ENCODE results near the gene CFLAR. TPM values are rescaled to one million over a fixed set of nuclear protein-coding genes. Genes with fewer than 3 reads are reported as not detected.

The CFLAR gene
- total RNA-seq, 1 experiment from 2014 or later = 13.6 TPM

GRCh38 chr2:201196803-201197202 is 80.8 kb downstream of the CFLAR start:
- Histone ChIP-seq H3K36me3 (no peaks in the 10 kb centered on the region), H3K27ac (no peak overlapping the region), H3K4me1 (no peaks in the 10 kb centered on the region), H3K4me3 (no peak overlapping the region), H3K9me3 (replicated peaks) (no peaks in the 10 kb centered on the region), H3K27me3 (no peaks in the 10 kb centered on the region)
- no peak for DNase-seq

DNA sequence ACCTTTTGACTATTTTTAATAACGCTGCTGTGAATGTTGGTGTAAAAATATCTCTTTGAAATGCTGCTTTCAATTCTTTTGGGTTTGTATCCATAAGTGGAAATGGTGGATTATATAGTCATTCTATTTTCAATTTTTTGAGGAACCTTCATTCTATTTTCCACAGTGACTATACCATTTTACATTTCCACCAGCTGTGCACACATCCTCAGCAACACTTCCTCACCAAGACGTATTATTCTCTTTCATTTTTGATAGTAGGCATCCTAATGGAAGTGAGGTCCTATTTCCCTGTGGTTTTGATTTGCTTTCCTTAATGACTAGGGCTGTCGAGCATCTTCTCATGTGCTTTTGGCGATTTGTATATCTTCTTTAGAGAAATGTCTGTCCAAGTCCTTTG is 81.8 kb downstream of the CFLAR start:
- DNase-seq = no peak
- H3K36me3 ChIP-seq = no peaks in the 10 kb centered on the region
- H3K27me3 ChIP-seq = no peaks in the 10 kb centered on the region
- H3K4me3 ChIP-seq = no peak overlapping the region
- no peaks in the 10 kb centered on the region for H3K9me3 ChIP-seq (replicated peaks)
- no peak overlapping the region for H3K27ac ChIP-seq
- no peaks in the 10 kb centered on the region for H3K4me1 ChIP-seq

GRCh38 chr2:201199847-201200246 is 83.9 kb downstream of the CFLAR start:
- Histone ChIP-seq H3K4me1 (no peaks in the 10 kb centered on the region), H3K9me3 (replicated peaks) (no peaks in the 10 kb centered on the region), H3K27ac (no peak overlapping the region), H3K27me3 (peaks cover 3% of the 10 kb centered on the region; the same call in 1 of the 2 replicates), H3K36me3 (no peaks in the 10 kb centered on the region), H3K4me3 (no peak overlapping the region)
- DNase-seq = no peak

DNA sequence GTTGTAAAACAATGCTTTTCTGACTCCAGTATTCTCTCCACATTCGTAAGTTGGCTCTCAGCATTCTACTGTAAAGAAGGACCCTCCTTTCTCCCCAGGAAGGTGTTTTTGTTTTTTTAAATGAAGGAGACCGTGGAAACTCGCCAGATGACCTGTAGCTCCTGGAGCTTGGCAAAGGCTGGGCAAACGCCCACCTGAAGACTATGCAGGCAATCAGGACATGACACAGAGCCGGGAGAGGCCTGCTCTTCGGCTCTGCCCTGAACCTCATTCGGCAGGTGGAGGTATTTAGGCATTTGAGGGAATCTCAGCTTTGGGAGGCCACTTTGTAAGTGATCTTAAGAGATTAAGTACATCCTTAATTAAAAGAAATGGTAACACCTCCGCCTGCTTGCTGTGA is 84.4 kb downstream of the CFLAR start:
- Histone ChIP-seq H3K27ac (no peak overlapping the region), H3K9me3 (replicated peaks) (no peaks in the 10 kb centered on the region), H3K4me1 (no peaks in the 10 kb centered on the region), H3K4me3 (no peak overlapping the region), H3K27me3 (peaks cover 3% of the 10 kb centered on the region; the same call in 1 of the 2 replicates), H3K36me3 (no peaks in the 10 kb centered on the region)
- no peak for DNase-seq

DNA sequence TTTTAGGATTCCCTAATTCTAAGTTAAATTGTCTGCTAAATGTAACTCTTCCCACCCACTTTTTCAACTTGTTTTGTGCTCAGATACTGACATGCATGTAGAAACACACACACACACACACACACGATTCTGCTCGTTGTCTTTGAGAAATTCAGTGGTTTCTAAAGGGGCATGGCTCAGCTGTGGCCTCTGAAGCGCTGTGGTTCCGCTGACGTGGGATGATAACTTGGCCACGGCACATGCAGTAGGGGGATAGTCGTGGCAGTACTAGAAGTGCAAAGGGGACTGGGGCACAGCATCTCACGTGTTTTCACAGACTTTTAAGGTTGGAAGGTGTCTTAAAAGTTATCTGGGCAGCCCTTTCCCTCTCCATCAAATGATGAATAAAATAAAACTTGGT is 85.4 kb downstream of the CFLAR start:
- no peaks in the 10 kb centered on the region for H3K4me1 ChIP-seq
- no peak for DNase-seq
- peaks cover 3% of the 10 kb centered on the region; the same call in 1 of the 2 replicates for H3K27me3 ChIP-seq
- no peak overlapping the region for H3K27ac ChIP-seq
- H3K36me3 ChIP-seq = no peaks in the 10 kb centered on the region
- H3K4me3 ChIP-seq = no peak overlapping the region
- H3K9me3 ChIP-seq (replicated peaks) = no peaks in the 10 kb centered on the region

DNA sequence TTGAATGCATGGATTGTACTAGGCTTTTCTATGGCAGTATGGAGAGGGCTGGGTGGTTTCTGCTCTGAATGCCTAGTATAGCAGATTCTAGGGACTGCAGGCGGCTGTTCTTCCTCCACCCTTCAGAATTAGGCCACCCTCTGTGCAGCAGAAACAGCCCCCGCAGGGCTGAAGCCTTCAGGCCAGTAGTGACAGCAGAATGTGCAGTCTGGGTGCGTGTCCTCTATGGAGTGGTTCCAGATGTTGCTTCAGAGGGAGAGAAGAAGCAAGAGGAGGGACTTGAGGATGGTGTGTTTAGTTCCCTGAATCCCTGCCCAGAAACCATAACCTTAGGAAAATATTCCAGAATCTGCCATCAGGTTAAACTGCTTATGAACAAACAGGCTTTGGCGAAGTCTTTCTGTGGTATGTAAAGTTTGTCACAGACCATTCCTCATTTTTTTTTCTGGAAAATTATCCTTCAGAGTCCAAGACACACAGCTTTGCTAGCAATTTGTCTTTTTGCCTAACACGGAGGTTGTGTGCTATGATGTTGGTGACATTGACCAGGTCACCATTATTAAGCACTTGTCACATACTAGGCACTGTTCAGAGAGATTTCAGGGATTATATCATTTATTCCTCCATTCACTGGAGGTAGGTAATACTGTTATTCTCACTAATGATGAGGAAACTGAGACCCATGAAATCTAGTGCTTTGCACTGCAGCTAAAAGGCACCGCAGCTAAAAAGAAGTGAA is 88.1 kb downstream of the CFLAR start:
- H3K36me3 ChIP-seq = no peaks in the 10 kb centered on the region
- no peak overlapping the region for H3K27ac ChIP-seq
- H3K27me3 ChIP-seq = peaks cover 3% of the 10 kb centered on the region; the same call in 1 of the 2 replicates
- no peak overlapping the region for H3K4me3 ChIP-seq
- H3K4me1 ChIP-seq = no peaks in the 10 kb centered on the region
- H3K9me3 ChIP-seq (replicated peaks) = no peaks in the 10 kb centered on the region
- no peak for DNase-seq

- H3K9me3 ChIP-seq (replicated peaks) = no peaks in the 10 kb centered on the region
- H3K4me1 ChIP-seq = no peaks in the 10 kb centered on the region
- H3K27me3 ChIP-seq = peaks cover 3% of the 10 kb centered on the region; the same call in 1 of the 2 replicates
- no peak for DNase-seq
- no peaks in the 10 kb centered on the region for H3K36me3 ChIP-seq
- H3K4me3 ChIP-seq = no peak overlapping the region
- no peak overlapping the region for H3K27ac ChIP-seq
These were observed 88.9 kb downstream of the CFLAR start for GRCh38 chr2:201204655-201205514.

- Histone ChIP-seq H3K9me3 (replicated peaks) (no peaks in the 10 kb centered on the region), H3K4me3 (no peak overlapping the region), H3K27ac (no peak overlapping the region), H3K27me3 (peaks cover 3% of the 10 kb centered on the region; the same call in 1 of the 2 replicates), H3K4me1 (no peaks in the 10 kb centered on the region), H3K36me3 (no peaks in the 10 kb centered on the region)
- no peak for DNase-seq
These were observed 89.5 kb downstream of the CFLAR start for GRCh38 chr2:201205515-201205849.

- H3K4me1 ChIP-seq = no peaks in the 10 kb centered on the region
- H3K9me3 ChIP-seq (replicated peaks) = no peaks in the 10 kb centered on the region
- peaks cover 3% of the 10 kb centered on the region; the same call in 1 of the 2 replicates for H3K27me3 ChIP-seq
- H3K27ac ChIP-seq = no peak overlapping the region
- no peaks in the 10 kb centered on the region for H3K36me3 ChIP-seq
- no peak overlapping the region for H3K4me3 ChIP-seq
- no peak for DNase-seq
These were observed 92.7 kb downstream of the CFLAR start for GRCh38 chr2:201208563-201209252.

DNA sequence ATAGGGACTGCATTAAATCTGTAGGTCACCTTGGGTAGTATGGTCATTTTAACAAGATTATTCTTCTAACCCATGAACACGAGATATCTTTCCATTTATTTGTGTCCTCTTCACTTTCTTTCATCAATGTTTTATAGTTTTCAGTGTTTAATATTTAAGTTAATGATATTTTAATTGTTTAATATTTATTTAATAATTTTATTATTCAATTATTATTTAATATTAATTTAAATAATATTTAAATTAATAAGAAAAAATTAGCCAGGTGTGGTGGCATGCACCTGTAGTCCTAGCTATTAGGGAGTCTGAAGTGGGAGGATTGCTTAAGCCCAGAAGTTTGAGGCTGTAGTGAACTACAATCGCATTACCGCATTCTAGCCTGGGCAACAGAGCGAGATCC is 100.0 kb downstream of the CFLAR start:
- H3K9me3 ChIP-seq (replicated peaks) = no peaks in the 10 kb centered on the region
- H3K4me3 ChIP-seq = no peak overlapping the region
- no peak overlapping the region for H3K27ac ChIP-seq
- no peaks in the 10 kb centered on the region for H3K27me3 ChIP-seq
- H3K36me3 ChIP-seq = no peaks in the 10 kb centered on the region
- DNase-seq = no peak
- no peaks in the 10 kb centered on the region for H3K4me1 ChIP-seq

GRCh38 chr2:201216918-201217317 is 101.0 kb downstream of the CFLAR start:
- H3K9me3 ChIP-seq (replicated peaks) = no peaks in the 10 kb centered on the region
- no peak overlapping the region for H3K4me3 ChIP-seq
- H3K27ac ChIP-seq = no peak overlapping the region
- no peaks in the 10 kb centered on the region for H3K27me3 ChIP-seq
- no peaks in the 10 kb centered on the region for H3K36me3 ChIP-seq
- DNase-seq = no peak
- H3K4me1 ChIP-seq = no peaks in the 10 kb centered on the region

- Histone ChIP-seq H3K4me3 (no peak overlapping the region), H3K9me3 (replicated peaks) (no peaks in the 10 kb centered on the region), H3K27me3 (no peaks in the 10 kb centered on the region), H3K4me1 (no peaks in the 10 kb centered on the region), H3K27ac (no peak overlapping the region), H3K36me3 (no peaks in the 10 kb centered on the region)
- DNase-seq = no peak
These were observed 102.8 kb downstream of the CFLAR start for GRCh38 chr2:201218780-201219179.

- no peak overlapping the region for H3K27ac ChIP-seq
- no peaks in the 10 kb centered on the region for H3K9me3 ChIP-seq (replicated peaks)
- no peak for DNase-seq
These were observed 103.5 kb downstream of the CFLAR start for GRCh38 chr2:201219328-201220096.

GRCh38 chr2:201220102-201220570 is 104.2 kb downstream of the CFLAR start:
- no peaks in the 10 kb centered on the region for H3K9me3 ChIP-seq (replicated peaks)
- no peak for DNase-seq
- no peaks in the 10 kb centered on the region for H3K36me3 ChIP-seq
- no peak overlapping the region for H3K4me3 ChIP-seq
- H3K4me1 ChIP-seq = no peaks in the 10 kb centered on the region
- no peaks in the 10 kb centered on the region for H3K27me3 ChIP-seq
- H3K27ac ChIP-seq = no peak overlapping the region

More at GRCh38 chr2:201219328-201220096, 103.5 kb downstream of the CFLAR start:
- no peak overlapping the region for H3K4me3 ChIP-seq
- no peaks in the 10 kb centered on the region for H3K36me3 ChIP-seq
- no peaks in the 10 kb centered on the region for H3K27me3 ChIP-seq
- no peaks in the 10 kb centered on the region for H3K4me1 ChIP-seq

Data from SJCRH30 (cell line).